Measurements from ENCODE around the gene SERPINA3.

DNA sequence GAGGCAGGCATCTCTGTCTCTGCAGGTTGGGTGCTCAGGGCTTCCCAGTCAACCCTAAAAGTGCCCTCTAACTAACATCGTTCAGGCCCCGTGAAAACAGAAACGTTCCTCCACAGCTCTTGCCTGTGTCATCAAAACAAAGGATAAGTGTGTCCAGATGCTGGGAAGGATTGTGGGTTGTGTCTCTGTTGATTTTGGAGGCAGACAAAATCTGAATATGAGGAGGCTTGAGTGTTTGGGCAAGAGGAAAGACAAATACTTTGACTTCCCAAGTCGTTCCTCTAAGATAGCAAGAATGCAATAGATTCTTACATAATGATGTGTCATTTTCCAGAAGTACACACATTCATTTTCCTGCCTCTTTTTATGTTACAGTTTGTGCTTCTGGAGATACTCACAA, 52.9 kb downstream of the SERPINA3 start:
- no peak for TF ChIP-seq EZH2 (IDR thresholded peaks at IDR 0.05; ENCODE audit: low read length, missing control alignments)
- TF ChIP-seq, protein P1, sequence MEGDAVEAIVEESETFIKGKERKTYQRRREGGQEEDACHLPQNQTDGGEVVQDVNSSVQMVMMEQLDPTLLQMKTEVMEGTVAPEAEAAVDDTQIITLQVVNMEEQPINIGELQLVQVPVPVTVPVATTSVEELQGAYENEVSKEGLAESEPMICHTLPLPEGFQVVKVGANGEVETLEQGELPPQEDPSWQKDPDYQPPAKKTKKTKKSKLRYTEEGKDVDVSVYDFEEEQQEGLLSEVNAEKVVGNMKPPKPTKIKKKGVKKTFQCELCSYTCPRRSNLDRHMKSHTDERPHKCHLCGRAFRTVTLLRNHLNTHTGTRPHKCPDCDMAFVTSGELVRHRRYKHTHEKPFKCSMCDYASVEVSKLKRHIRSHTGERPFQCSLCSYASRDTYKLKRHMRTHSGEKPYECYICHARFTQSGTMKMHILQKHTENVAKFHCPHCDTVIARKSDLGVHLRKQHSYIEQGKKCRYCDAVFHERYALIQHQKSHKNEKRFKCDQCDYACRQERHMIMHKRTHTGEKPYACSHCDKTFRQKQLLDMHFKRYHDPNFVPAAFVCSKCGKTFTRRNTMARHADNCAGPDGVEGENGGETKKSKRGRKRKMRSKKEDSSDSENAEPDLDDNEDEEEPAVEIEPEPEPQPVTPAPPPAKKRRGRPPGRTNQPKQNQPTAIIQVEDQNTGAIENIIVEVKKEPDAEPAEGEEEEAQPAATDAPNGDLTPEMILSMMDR (conservative IDR thresholded peaks at IDR 0.05 in 1 of 2, IDR thresholded peaks at IDR 0.05 in 1 of 2; ENCODE audit: low read depth in 1 of 2, low read length in 2 of 2) = no peak
